Vagina (tissue), 2 donors: ENCODE results near the gene CYP2C9. TPM values are rescaled to one million over a fixed set of nuclear protein-coding genes. Genes with fewer than 3 reads are reported as not detected.

Experiments used
- DNase-seq, 2 donors: peaks; one replicate each; pipeline ENCODE4 v3.0.0-alpha.2; 2017; ENCODE audit errors: extremely low spot score in 2 of 2
- H3K27ac ChIP-seq: fragments of 200-600 bp; sonication (generic); one replicate; pipeline ENCODE4 v1.5.1; 2019
- H3K27me3 ChIP-seq: fragments of 200-600 bp; sonication (generic); one replicate; pipeline ENCODE4 v1.5.1; 2019
- H3K36me3 ChIP-seq, 2 donors: fragments of 200-600 bp; sonication (generic); one replicate each; pipeline ENCODE4 v1.5.1; 2017 to 2019
- H3K4me1 ChIP-seq: fragments of 200-600 bp; sonication (generic); one replicate; pipeline ENCODE4 v1.5.1; 2019
- H3K4me3 ChIP-seq, 2 donors: fragments of 200-600 bp; sonication (generic); 1 replicate in 1 of 2; 2 replicates in 1 of 2; pipeline ENCODE4 v1.5.1; 2016 to 2019
- H3K9me3 ChIP-seq: fragments of 200-600 bp; sonication (generic); one replicate; pipeline ENCODE4 v1.5.1; 2019
- CTCF ChIP-seq, 3 experiments: fragments of 450-650 bp in 2 of 3; fragments of 200-600 bp in 1 of 3; sonication (generic) in 1 of 3; IDR thresholded peaks; one replicate each; pipeline ENCODE4 v1.5.1; 2017 to 2019; ENCODE audit warnings: antibody characterized with exemption in 3 of 3, mild to moderate bottlenecking in 2 of 3, moderate library complexity in 2 of 3
- POLR2A ChIP-seq, 2 donors: fragments of 450-650 bp; IDR thresholded peaks; one replicate each; pipeline ENCODE4 v1.6.1; 2017; ENCODE audit warnings: antibody characterized with exemption in 2 of 2, mild to moderate bottlenecking in 2 of 2, moderate library complexity in 2 of 2
- POLR2AphosphoS5 ChIP-seq, 2 donors: sonication (generic); formaldehyde crosslinking; IDR thresholded peaks; one replicate each; pipeline ENCODE4 v1.9.0; 2017; ENCODE audit warnings: antibody characterized with exemption in 2 of 2, mild to moderate bottlenecking in 2 of 2, low read depth in 1 of 2; ENCODE audit not compliant: insufficient read depth in 1 of 2
- intact Hi-C: fragments of 100-400 bp; cut with DNase I; formaldehyde crosslinking; loops from one replicate; pipeline ENCODE4 v1.15.1; 2023
- total RNA-seq: library from RNA; depleted of rRNA; stranded (reverse); fragments of >200 nt; gene quantifications from one replicate; pipeline ENCODE4 v1.2.3, GENCODE V29; 2016

CYP2C9 gene
- total RNA-seq, 1 donor from 2014 or later: 3.4 TPM

GRCh38 chr10:94997741-94998174 lies 59.3 kb downstream of the CYP2C9 start:
- H3K4me1 ChIP-seq: no peaks in the 10 kb centered on the region
- no peaks in the 10 kb centered on the region for H3K27me3 ChIP-seq
- H3K4me3 ChIP-seq: no peak overlapping the region
- no peaks in the 10 kb centered on the region for H3K36me3 ChIP-seq
- intact Hi-C loops: no loop called here
- TF ChIP-seq POLR2AphosphoS5 (IDR thresholded peaks at IDR 0.05; ENCODE audit: insufficient read depth in 1 of 2, low read depth in 1 of 2) (no peak), CTCF (IDR thresholded peaks at IDR 0.05) (no peak)
- no peak overlapping the region for H3K27ac ChIP-seq
- H3K9me3 ChIP-seq: no peaks in the 10 kb centered on the region
- no peak for DNase-seq

GRCh38 chr10:95026461-95026860 lies 88.0 kb downstream of the CYP2C9 start:
- DNase-seq: no peak
- no peaks in the 10 kb centered on the region for H3K27me3 ChIP-seq
- no peaks in the 10 kb centered on the region for H3K36me3 ChIP-seq
- no peak overlapping the region for H3K27ac ChIP-seq
- H3K4me1 ChIP-seq: no peaks in the 10 kb centered on the region
- no peak for TF ChIP-seq POLR2A (IDR thresholded peaks at IDR 0.05)
- no peak for TF ChIP-seq CTCF (IDR thresholded peaks at IDR 0.05)
- no peak for TF ChIP-seq POLR2AphosphoS5 (IDR thresholded peaks at IDR 0.05; ENCODE audit: insufficient read depth in 1 of 2, low read depth in 1 of 2)
- intact Hi-C loops: no loop called here
- no peaks in the 10 kb centered on the region for H3K9me3 ChIP-seq
- no peak overlapping the region for H3K4me3 ChIP-seq

GRCh38 chr10:95031656-95032055 lies 93.2 kb downstream of the CYP2C9 start:
- Histone ChIP-seq H3K27ac (no peak overlapping the region), H3K4me3 (no peak overlapping the region), H3K9me3 (no peaks in the 10 kb centered on the region), H3K27me3 (no peaks in the 10 kb centered on the region), H3K36me3 (no peaks in the 10 kb centered on the region), H3K4me1 (no peaks in the 10 kb centered on the region)
- DNase-seq: no peak
- TF ChIP-seq POLR2AphosphoS5 (IDR thresholded peaks at IDR 0.05; ENCODE audit: insufficient read depth in 1 of 2, low read depth in 1 of 2) (no peak), CTCF (IDR thresholded peaks at IDR 0.05) (no peak), POLR2A (IDR thresholded peaks at IDR 0.05) (no peak)
- intact Hi-C loops: loop anchor here (2.0 kb wide), 1 partner anchor 55 kb away; no protein-coding TSS in a partner anchor

- TF ChIP-seq POLR2AphosphoS5 (IDR thresholded peaks at IDR 0.05; ENCODE audit: insufficient read depth in 1 of 2, low read depth in 1 of 2) (no peak), CTCF (IDR thresholded peaks at IDR 0.05) (no peak), POLR2A (IDR thresholded peaks at IDR 0.05) (no peak)
- Histone ChIP-seq H3K36me3 (no peaks in the 10 kb centered on the region), H3K9me3 (no peaks in the 10 kb centered on the region), H3K27ac (no peak overlapping the region), H3K4me3 (no peak overlapping the region), H3K27me3 (no peaks in the 10 kb centered on the region), H3K4me1 (no peaks in the 10 kb centered on the region)
- intact Hi-C loops: no loop called here
- no peak for DNase-seq
These were observed 95.9 kb downstream of the CYP2C9 start for GRCh38 chr10:95034401-95034800.

GRCh38 chr10:95035332-95036295 lies 97.2 kb downstream of the CYP2C9 start:
- no peak for DNase-seq
- Histone ChIP-seq H3K4me3 (no peak overlapping the region), H3K9me3 (no peaks in the 10 kb centered on the region), H3K36me3 (no peaks in the 10 kb centered on the region), H3K27me3 (no peaks in the 10 kb centered on the region), H3K4me1 (no peaks in the 10 kb centered on the region), H3K27ac (no peak overlapping the region)
- no peak for TF ChIP-seq POLR2AphosphoS5 (IDR thresholded peaks at IDR 0.05; ENCODE audit: insufficient read depth in 1 of 2, low read depth in 1 of 2)
- TF ChIP-seq CTCF (IDR thresholded peaks at IDR 0.05): no peak
- TF ChIP-seq POLR2A (IDR thresholded peaks at IDR 0.05): no peak
- intact Hi-C loops: no loop called here
